ENCODE results near the gene NR2F1. TPM values are rescaled to one million over a fixed set of nuclear protein-coding genes. Genes with fewer than 3 reads are reported as not detected.

The NR2F1 gene
- total and polyA plus RNA-seq, 2 donors (not counting 1 experiment from before 2014, with no cell fraction given) = not detected

DNA sequence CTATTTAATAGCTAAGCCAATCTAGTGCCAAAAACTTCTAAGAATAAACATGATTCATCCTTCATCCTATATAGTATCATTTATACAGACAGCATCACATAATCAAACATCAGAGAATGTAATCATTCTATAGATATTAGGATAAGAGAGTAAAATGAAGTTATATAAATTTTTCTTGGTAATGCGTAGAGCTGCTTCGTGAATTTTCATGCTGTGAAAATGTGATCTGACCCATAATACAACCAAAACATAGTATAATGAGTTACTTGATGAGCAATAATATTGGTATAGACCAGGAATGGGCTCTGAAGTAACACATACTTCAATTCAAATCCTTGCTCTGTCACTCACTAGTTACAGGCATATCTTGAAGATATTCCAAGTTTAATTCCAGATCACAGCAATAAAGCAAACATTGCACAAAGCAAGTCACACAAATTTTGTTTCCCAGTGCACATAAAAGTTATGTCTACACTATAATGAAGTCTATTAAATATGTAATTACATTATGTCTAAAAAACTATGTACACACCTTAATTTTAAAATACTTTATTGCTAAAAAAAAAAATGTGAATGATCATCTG lies 25.9 kb upstream of the NR2F1 start:
- Histone ChIP-seq H3K4me2 (replicated peaks; ENCODE audit: low read depth, low read length, poor library complexity, severe bottlenecking) (no peak overlapping the region), H2AFZ (ENCODE audit: insufficient read depth, low read depth, low read length, poor library complexity, severe bottlenecking) (no peak overlapping the region), H3K4me1 (ENCODE audit: control insufficient read depth in 2 of 2, insufficient read depth in 2 of 2, low read length in 2 of 2) (no peaks in the 10 kb centered on the region), H3K27me3 (replicated peaks in 1 of 4; ENCODE audit: control extremely low read depth in 1 of 4, control insufficient read depth in 3 of 4, insufficient read depth in 4 of 4, low read length in 3 of 4) (peaks cover 0 to 7% (median 2%) of the 10 kb centered on the region in 4 experiments), H3K9me3 (ENCODE audit: control extremely low read depth in 1 of 3, control insufficient read depth in 2 of 3, insufficient read depth in 1 of 3, low read length in 2 of 3) (no peaks in the 10 kb centered on the region), H4K20me1 (ENCODE audit: control insufficient read depth, insufficient read depth, low read length, poor library complexity, severe bottlenecking) (no peaks in the 10 kb centered on the region), H3K79me2 (ENCODE audit: control insufficient read depth, insufficient read depth, low read length) (no peaks in the 10 kb centered on the region), H3K9ac (ENCODE audit: low read length) (no peak overlapping the region), H3K36me3 (replicated peaks in 1 of 2; ENCODE audit: control extremely low read depth in 1 of 2, control insufficient read depth in 1 of 2, extremely low read depth in 1 of 2, insufficient read depth in 2 of 2, low read length in 1 of 2) (no peaks in the 10 kb centered on the region), H3K4me3 (ENCODE audit: control extremely low read depth in 1 of 5, extremely low read depth in 1 of 5, insufficient read depth in 1 of 5, low read depth in 2 of 5, low read length in 4 of 5) (no peak overlapping the region), H3K27ac (ENCODE audit: low read length in 2 of 2) (no peak overlapping the region)
- H3K27ac Mint-ChIP-seq = no peak overlapping the region
- intact Hi-C loops (cut with micrococcal nuclease) = no loop called here
- H3K4me3 Mint-ChIP-seq = no peak overlapping the region
- TF ChIP-seq, protein P1, sequence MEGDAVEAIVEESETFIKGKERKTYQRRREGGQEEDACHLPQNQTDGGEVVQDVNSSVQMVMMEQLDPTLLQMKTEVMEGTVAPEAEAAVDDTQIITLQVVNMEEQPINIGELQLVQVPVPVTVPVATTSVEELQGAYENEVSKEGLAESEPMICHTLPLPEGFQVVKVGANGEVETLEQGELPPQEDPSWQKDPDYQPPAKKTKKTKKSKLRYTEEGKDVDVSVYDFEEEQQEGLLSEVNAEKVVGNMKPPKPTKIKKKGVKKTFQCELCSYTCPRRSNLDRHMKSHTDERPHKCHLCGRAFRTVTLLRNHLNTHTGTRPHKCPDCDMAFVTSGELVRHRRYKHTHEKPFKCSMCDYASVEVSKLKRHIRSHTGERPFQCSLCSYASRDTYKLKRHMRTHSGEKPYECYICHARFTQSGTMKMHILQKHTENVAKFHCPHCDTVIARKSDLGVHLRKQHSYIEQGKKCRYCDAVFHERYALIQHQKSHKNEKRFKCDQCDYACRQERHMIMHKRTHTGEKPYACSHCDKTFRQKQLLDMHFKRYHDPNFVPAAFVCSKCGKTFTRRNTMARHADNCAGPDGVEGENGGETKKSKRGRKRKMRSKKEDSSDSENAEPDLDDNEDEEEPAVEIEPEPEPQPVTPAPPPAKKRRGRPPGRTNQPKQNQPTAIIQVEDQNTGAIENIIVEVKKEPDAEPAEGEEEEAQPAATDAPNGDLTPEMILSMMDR (IDR thresholded peaks at IDR 0.05) = no peak
- no peak for TF ChIP-seq EZH2 (IDR thresholded peaks at IDR 0.05; ENCODE audit: borderline replicate concordance, insufficient read depth, low read depth, low read length, poor library complexity, severe bottlenecking)
- CTCF ChIA-PET = no interaction called here
- H3K27me3 Mint-ChIP-seq = peaks cover 28% of the 10 kb centered on the region
- WGBS (ENCODE audit: insufficient coverage) = no CpG with 5 or more reads among the region's 2 CpGs
- no peak for DNase-seq
- no peaks in the 10 kb centered on the region for H3K9me3 Mint-ChIP-seq (ENCODE audit: insufficient read depth)
- no peaks in the 10 kb centered on the region for H3K4me1 Mint-ChIP-seq
- POLR2A ChIA-PET = no interaction called here
- ATAC-seq (ENCODE audit: low read depth) = no peak

DNA sequence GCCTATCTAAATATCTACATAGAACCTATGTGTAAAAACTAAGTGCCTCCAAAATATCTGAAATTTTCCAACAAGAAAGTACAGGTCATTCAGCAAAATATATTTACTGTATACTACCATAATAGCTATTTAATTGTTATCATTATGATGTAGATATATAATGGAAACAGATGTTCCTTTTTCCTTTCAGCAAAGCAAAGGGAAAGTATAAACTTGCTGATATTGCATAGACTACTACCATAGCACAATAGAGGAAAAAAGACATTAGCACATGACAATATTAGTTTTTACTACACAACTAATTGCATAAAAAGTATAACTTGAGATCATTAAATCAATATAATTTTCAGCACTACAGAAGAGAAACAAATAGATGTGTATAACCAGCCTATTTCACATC lies 16.9 kb upstream of the NR2F1 start:
- CTCF ChIA-PET = no interaction called here
- H3K36me3 ChIP-seq (replicated peaks in 1 of 2; ENCODE audit: control extremely low read depth in 1 of 2, control insufficient read depth in 1 of 2, extremely low read depth in 1 of 2, insufficient read depth in 2 of 2, low read length in 1 of 2) = no peaks in the 10 kb centered on the region
- H3K4me2 ChIP-seq (replicated peaks; ENCODE audit: low read depth, low read length, poor library complexity, severe bottlenecking) = no peak overlapping the region
- H3K27me3 Mint-ChIP-seq = peaks cover 43% of the 10 kb centered on the region
- peaks cover 0 to 12% (median 5%) of the 10 kb centered on the region in 3 donors for H3K9me3 ChIP-seq (ENCODE audit: control extremely low read depth in 1 of 3, control insufficient read depth in 2 of 3, insufficient read depth in 1 of 3, low read length in 2 of 3)
- POLR2A ChIA-PET = no interaction called here
- ATAC-seq (ENCODE audit: low read depth) (no peak), DNase-seq (no peak)
- intact Hi-C loops (cut with micrococcal nuclease) = no loop called here
- H3K4me1 ChIP-seq (ENCODE audit: control insufficient read depth in 2 of 2, insufficient read depth in 2 of 2, low read length in 2 of 2) = peaks cover 14 to 17% of the 10 kb centered on the region in 2 donors
- H3K9me3 Mint-ChIP-seq (ENCODE audit: insufficient read depth) = no peaks in the 10 kb centered on the region
- H3K27ac Mint-ChIP-seq = no peak overlapping the region
- no peaks in the 10 kb centered on the region for H4K20me1 ChIP-seq (ENCODE audit: control insufficient read depth, insufficient read depth, low read length, poor library complexity, severe bottlenecking)
- peaks cover 6% of the 10 kb centered on the region for H3K4me1 Mint-ChIP-seq
- no peak for TF ChIP-seq EZH2 (IDR thresholded peaks at IDR 0.05; ENCODE audit: borderline replicate concordance, insufficient read depth, low read depth, low read length, poor library complexity, severe bottlenecking)
- TF ChIP-seq, protein P1 (IDR thresholded peaks at IDR 0.05) = no peak
- H2AFZ ChIP-seq (ENCODE audit: insufficient read depth, low read depth, low read length, poor library complexity, severe bottlenecking) = no peak overlapping the region
- peaks cover 2 to 42% (median 33%) of the 10 kb centered on the region in 4 experiments for H3K27me3 ChIP-seq (replicated peaks in 1 of 4; ENCODE audit: control extremely low read depth in 1 of 4, control insufficient read depth in 3 of 4, insufficient read depth in 4 of 4, low read length in 3 of 4)
- H3K4me3 ChIP-seq (ENCODE audit: control extremely low read depth in 1 of 5, extremely low read depth in 1 of 5, insufficient read depth in 1 of 5, low read depth in 2 of 5, low read length in 4 of 5) = no peak overlapping the region
- H3K9ac ChIP-seq (ENCODE audit: low read length) = no peak overlapping the region
- H3K4me3 Mint-ChIP-seq = no peak overlapping the region
- H3K27ac ChIP-seq (ENCODE audit: low read length in 2 of 2) = no peak overlapping the region
- H3K79me2 ChIP-seq (ENCODE audit: control insufficient read depth, insufficient read depth, low read length) = no peaks in the 10 kb centered on the region
